Measurements from ENCODE around the gene TENM3. TPM values are rescaled to one million over a fixed set of nuclear protein-coding genes. Genes with fewer than 3 reads are reported as not detected.
"Not testable (repeated sequence)": the region's sequence is repeated elsewhere in the genome, so short reads cannot be mapped to it uniquely, and the experiment has no call there.

Gene TENM3
- total RNA-seq, 2 donors from 2014 or later: 2.0 to 2.1 TPM

- intact Hi-C loops (cut with DNase I): no loop called here
- no peak for DNase-seq (ENCODE audit: low spot score)
Measured at GRCh38 chr4:182224192-182224850, 18.9 kb upstream of the TENM3 start.

- DNase-seq (ENCODE audit: low spot score): no peak
- intact Hi-C loops (cut with DNase I): no loop called here
Measured at GRCh38 chr4:182225257-182225852, 17.8 kb upstream of the TENM3 start.

- DNase-seq (ENCODE audit: low spot score): no peak
- intact Hi-C loops (cut with DNase I): no loop called here
Measured at GRCh38 chr4:182227611-182228010, 15.6 kb upstream of the TENM3 start.

GRCh38 chr4:182228991-182229577, 14.1 kb upstream of the TENM3 start:
- intact Hi-C loops (cut with DNase I): no loop called here
- no peak for DNase-seq (ENCODE audit: low spot score)

GRCh38 chr4:182230256-182230655, 12.9 kb upstream of the TENM3 start:
- DNase-seq (ENCODE audit: low spot score): no peak

GRCh38 chr4:182231080-182231479, 12.1 kb upstream of the TENM3 start:
- intact Hi-C loops (cut with DNase I): loop anchor here in 1 of 2 donors (5.0 kb wide), 1 partner anchor 1631 kb away; no protein-coding TSS in a partner anchor
- no peak for DNase-seq (ENCODE audit: low spot score)

More at GRCh38 chr4:182230256-182230655, 12.9 kb upstream of the TENM3 start:
- intact Hi-C loops (cut with DNase I): loop anchor here in 1 of 2 donors (5.0 kb wide), 1 partner anchor 1632 kb away; no protein-coding TSS in a partner anchor

- DNase-seq (ENCODE audit: low spot score): no peak
- intact Hi-C loops (cut with DNase I): loop anchor here in 1 of 2 donors (5.0 kb wide), 1 partner anchor 1631 kb away; no protein-coding TSS in a partner anchor
Measured at GRCh38 chr4:182231496-182231895, 11.7 kb upstream of the TENM3 start.

GRCh38 chr4:182233310-182234090, 9.7 kb upstream of the TENM3 start:
- DNase-seq (ENCODE audit: low spot score): no peak
- intact Hi-C loops (cut with DNase I): loop anchor here in 1 of 2 donors (5.0 kb wide), 1 partner anchor 1629 kb away; no protein-coding TSS in a partner anchor

- no peak for DNase-seq (ENCODE audit: low spot score)
- intact Hi-C loops (cut with DNase I): no loop called here
Measured at GRCh38 chr4:182235021-182235795, 8.0 kb upstream of the TENM3 start.

- intact Hi-C loops (cut with DNase I): no loop called here
- DNase-seq (ENCODE audit: low spot score): no peak
Measured at GRCh38 chr4:182236186-182236585, 7.0 kb upstream of the TENM3 start.

GRCh38 chr4:182237010-182237409, 6.2 kb upstream of the TENM3 start:
- intact Hi-C loops (cut with DNase I); DNase-seq (ENCODE audit: low spot score): not testable (repeated sequence)

GRCh38 chr4:182238355-182238931, 4.8 kb upstream of the TENM3 start:
- DNase-seq (ENCODE audit: low spot score): no peak
- intact Hi-C loops (cut with DNase I): loop anchor here in 1 of 2 donors (2.0 kb wide), 1 partner anchor 52 kb away; no protein-coding TSS in a partner anchor

- intact Hi-C loops (cut with DNase I): no loop called here
- no peak for DNase-seq (ENCODE audit: low spot score)
Measured at GRCh38 chr4:182240161-182241130, 2.8 kb upstream of the TENM3 start.

GRCh38 chr4:182242260-182242659, 942 bp upstream of the TENM3 start:
- intact Hi-C loops (cut with DNase I): not testable (repeated sequence)

GRCh38 chr4:182242787-182243186, 415 bp upstream of the TENM3 start:
- intact Hi-C loops (cut with DNase I): no loop called here
- no peak for DNase-seq (ENCODE audit: low spot score)

More at GRCh38 chr4:182242260-182242659, 942 bp upstream of the TENM3 start:
- DNase-seq (ENCODE audit: low spot score): not testable (repeated sequence)

GRCh38 chr4:182245041-182245440, 1.8 kb downstream of the TENM3 start:
- DNase-seq (ENCODE audit: low spot score): no peak

GRCh38 chr4:182245541-182246215, 2.5 kb downstream of the TENM3 start:
- no peak for DNase-seq (ENCODE audit: low spot score)
- intact Hi-C loops (cut with DNase I): no loop called here

More at GRCh38 chr4:182245041-182245440, 1.8 kb downstream of the TENM3 start:
- intact Hi-C loops (cut with DNase I): no loop called here

All from posterior vena cava (tissue), 2 donors.